NT2/D1 (cell line): Measurements from ENCODE around the gene HAUS5.

ENCODE experiments used
- SUZ12 ChIP-seq: IDR thresholded peaks from 2 replicates; pipeline ENCODE4 v1.6.1; 2011; ENCODE audit not compliant: insufficient read length, insufficient read depth; ENCODE audit errors: extremely low read depth
- YY1 ChIP-seq: IDR thresholded peaks from 2 replicates; pipeline ENCODE4 v1.6.1; 2011; ENCODE audit not compliant: insufficient read length, insufficient read depth
- ZNF274 ChIP-seq: IDR thresholded peaks from 2 replicates; pipeline ENCODE4 v1.6.1; 2011; ENCODE audit warnings: mild to moderate bottlenecking, low read depth, low read length

DNA sequence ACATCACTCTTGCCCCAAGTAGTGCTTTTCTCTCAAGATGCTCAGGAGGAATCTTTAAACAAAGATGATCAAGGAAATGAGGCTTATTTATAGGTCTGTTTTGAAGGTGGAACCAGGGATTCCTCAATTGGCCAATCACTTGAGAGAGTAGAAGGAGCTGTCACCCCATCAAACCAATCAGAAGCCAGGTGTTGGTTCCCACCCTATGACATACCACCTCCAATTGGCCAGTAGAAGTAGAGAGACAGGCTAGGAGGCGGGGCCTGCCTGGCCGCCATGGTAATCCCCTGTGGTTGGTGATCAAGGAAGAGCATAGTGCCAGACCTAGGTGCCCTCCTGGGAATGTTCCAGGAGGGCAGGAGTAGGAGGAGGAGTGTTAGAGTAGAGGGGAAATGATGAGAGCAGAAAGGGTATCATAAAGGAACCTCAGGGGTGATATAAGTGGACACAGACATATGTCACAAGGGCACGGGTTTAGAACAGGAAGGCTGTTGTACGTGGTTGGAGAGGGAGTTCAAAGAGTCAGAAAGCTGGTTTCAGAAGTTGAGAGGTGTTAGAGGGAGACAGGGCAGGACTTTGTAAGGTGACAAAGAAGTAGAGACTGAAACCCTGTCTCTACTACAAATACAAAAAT, 16.1 kb upstream of the HAUS5 start:
- TF ChIP-seq SUZ12: no peak
- no peak for TF ChIP-seq ZNF274
- TF ChIP-seq YY1: no peak
